Uterus (tissue), 2 donors: ENCODE data around the gene SHMT1.

Source experiments
- CTCF ChIP-seq, 4 experiments: fragments of 200-600 bp in 2 of 4; fragments of 450-650 bp in 2 of 4; sonication (generic) in 2 of 4; IDR thresholded peaks; one replicate each; pipeline ENCODE4 v1.5.1; 2016 to 2019; ENCODE audit warnings: antibody characterized with exemption in 4 of 4, mild to moderate bottlenecking in 2 of 4, moderate library complexity in 1 of 4
- POLR2A ChIP-seq, 2 donors: fragments of 450-650 bp; IDR thresholded peaks; one replicate each; pipeline ENCODE4 v1.6.1; 2016; ENCODE audit warnings: antibody characterized with exemption in 2 of 2, mild to moderate bottlenecking in 1 of 2, moderate library complexity in 1 of 2

- TF ChIP-seq CTCF (IDR thresholded peaks at IDR 0.05) (no peak), POLR2A (IDR thresholded peaks at IDR 0.05) (no peak)
These were observed 39.7 kb downstream of the SHMT1 start for GRCh38 chr17:18323507-18324139.
